GM23338 (cell line): ENCODE data around the gene ERGIC3.

Experiments used
- CTCF ChIP-seq, 2 experiments: fragments of 200-600 bp in 1 of 2; sonication (generic) in 1 of 2; conservative IDR thresholded peaks; 2 replicates each; pipeline versions ENCODE4 v1.5.1 to v1.6.1; 2016 to 2017; ENCODE audit warnings: antibody characterized with exemption in 2 of 2, low read depth in 2 of 2, mild to moderate bottlenecking in 2 of 2, moderate library complexity in 1 of 2
- EZH2 ChIP-seq: fragments of 200-600 bp; sonication (generic); IDR thresholded peaks from one replicate; pipeline ENCODE4 v1.8.0; 2017; ENCODE audit warnings: antibody characterized with exemption, mild to moderate bottlenecking, low read depth; ENCODE audit not compliant: unreplicated experiment

- no peak for TF ChIP-seq EZH2
- no peak for TF ChIP-seq CTCF (conservative IDR thresholded peaks at IDR 0.05; ENCODE audit: low read depth in 2 of 2)
These were observed 5.5 kb downstream of the ERGIC3 start for GRCh38 chr20:35547329-35547728.
